Peyer's patch (tissue), 4 donors: ENCODE results near the gene ZBTB14. TPM values are rescaled to one million over a fixed set of nuclear protein-coding genes. Genes with fewer than 3 reads are reported as not detected.
A peak's percentile ranks its signal among the peaks of the same experiment; 100 is the strongest.

ENCODE experiments used
- DNase-seq, 3 donors: peaks; one replicate each; pipeline ENCODE4 v3.0.0-alpha.2; 2017 to 2019
- H3K27ac ChIP-seq, 4 donors: fragments of 200-600 bp; sonication (generic); one replicate each; pipeline ENCODE4 v1.5.1; 2016 to 2019
- H3K27me3 ChIP-seq, 2 donors: fragments of 200-600 bp; sonication (generic); one replicate each; pipeline ENCODE4 v1.5.1; 2019
- H3K36me3 ChIP-seq, 3 donors: fragments of 200-600 bp; sonication (generic); one replicate each; pipeline ENCODE4 v1.5.1; 2016 to 2019
- H3K4me1 ChIP-seq, 4 donors: fragments of 200-600 bp; sonication (generic); one replicate each; pipeline ENCODE4 v1.5.1; 2016 to 2019
- H3K4me3 ChIP-seq, 4 donors: fragments of 200-600 bp; sonication (generic); 1 replicate in 3 of 4; 2 replicates in 1 of 4; pipeline ENCODE4 v1.5.1; 2016 to 2019; ENCODE audit warnings: mild to moderate bottlenecking in 1 of 4
- H3K9me3 ChIP-seq, 4 donors: fragments of 200-600 bp; sonication (generic); one replicate each; pipeline ENCODE4 v1.5.1; 2016 to 2019; ENCODE audit warnings: mild to moderate bottlenecking in 1 of 4
- CTCF ChIP-seq, 6 experiments: fragments of 450-650 bp in 4 of 6; fragments of 200-600 bp in 2 of 6; sonication (generic) in 1 of 6; IDR thresholded peaks; one replicate each; pipeline ENCODE4 v1.5.1; 2017 to 2019; ENCODE audit warnings: antibody characterized with exemption in 6 of 6, mild to moderate bottlenecking in 3 of 6, moderate library complexity in 1 of 6
- POLR2A ChIP-seq, 2 donors: fragments of 450-650 bp; IDR thresholded peaks; one replicate each; pipeline ENCODE4 v1.5.1; 2017; ENCODE audit warnings: antibody characterized with exemption in 2 of 2, mild to moderate bottlenecking in 2 of 2, moderate library complexity in 2 of 2
- total RNA-seq, 4 donors: library from RNA; depleted of rRNA; stranded (reverse); fragments of >200 nt; gene quantifications; one replicate each; pipeline ENCODE4 v1.1.0, GENCODE V29; 2016

ZBTB14 gene
- total RNA-seq, 4 donors from 2014 or later: 5.8 to 15.0 (median 11.9) TPM

GRCh38 chr18:5315838-5316237, 20.3 kb upstream of the ZBTB14 start:
- DNase-seq: no peak
- H3K36me3 ChIP-seq: no peaks in the 10 kb centered on the region
- no peak overlapping the region for H3K4me3 ChIP-seq
- no peaks in the 10 kb centered on the region for H3K9me3 ChIP-seq
- no peaks in the 10 kb centered on the region for H3K4me1 ChIP-seq
- H3K27me3 ChIP-seq: no peaks in the 10 kb centered on the region
- TF ChIP-seq POLR2A (IDR thresholded peaks at IDR 0.05) (no peak), CTCF (IDR thresholded peaks at IDR 0.05) (no peak)
- no peak overlapping the region for H3K27ac ChIP-seq

GRCh38 chr18:5311301-5311989, 15.9 kb upstream of the ZBTB14 start:
- TF ChIP-seq POLR2A (IDR thresholded peaks at IDR 0.05): no peak
- TF ChIP-seq CTCF (IDR thresholded peaks at IDR 0.05): no peak
- Histone ChIP-seq H3K9me3 (no peaks in the 10 kb centered on the region), H3K27me3 (no peaks in the 10 kb centered on the region), H3K4me1 (no peaks in the 10 kb centered on the region), H3K36me3 (no peaks in the 10 kb centered on the region), H3K4me3 (no peak overlapping the region), H3K27ac (no peak overlapping the region)
- DNase-seq: no peak

GRCh38 chr18:5309888-5310470, 14.5 kb upstream of the ZBTB14 start:
- no peaks in the 10 kb centered on the region for H3K36me3 ChIP-seq
- H3K27ac ChIP-seq: peak overlapping the region in 3 of 4 donors; percentile 10 to 57 (median 21)
- peak overlapping the region in 2 of 4 donors; percentile 28 to 30 for H3K4me3 ChIP-seq
- no peaks in the 10 kb centered on the region for H3K9me3 ChIP-seq
- H3K27me3 ChIP-seq: no peaks in the 10 kb centered on the region
- H3K4me1 ChIP-seq: no peaks in the 10 kb centered on the region
- peak in 2 of 3 donors; percentile 34 to 52 for DNase-seq
- TF ChIP-seq CTCF (IDR thresholded peaks at IDR 0.05) (no peak), POLR2A (IDR thresholded peaks at IDR 0.05) (no peak)

GRCh38 chr18:5305835-5306234, 10.3 kb upstream of the ZBTB14 start:
- H3K4me1 ChIP-seq: no peaks in the 10 kb centered on the region
- DNase-seq: no peak
- H3K27me3 ChIP-seq: no peaks in the 10 kb centered on the region
- no peak overlapping the region for H3K27ac ChIP-seq
- no peak for TF ChIP-seq POLR2A (IDR thresholded peaks at IDR 0.05)
- no peak for TF ChIP-seq CTCF (IDR thresholded peaks at IDR 0.05)
- no peak overlapping the region for H3K4me3 ChIP-seq
- H3K9me3 ChIP-seq: no peaks in the 10 kb centered on the region
- no peaks in the 10 kb centered on the region for H3K36me3 ChIP-seq

GRCh38 chr18:5304232-5304631, 8.7 kb upstream of the ZBTB14 start:
- H3K4me1 ChIP-seq: no peaks in the 10 kb centered on the region
- no peaks in the 10 kb centered on the region for H3K9me3 ChIP-seq
- H3K27ac ChIP-seq: no peak overlapping the region
- no peaks in the 10 kb centered on the region for H3K27me3 ChIP-seq
- no peaks in the 10 kb centered on the region for H3K36me3 ChIP-seq
- TF ChIP-seq CTCF (IDR thresholded peaks at IDR 0.05) (no peak), POLR2A (IDR thresholded peaks at IDR 0.05) (no peak)
- no peak for DNase-seq
- no peak overlapping the region for H3K4me3 ChIP-seq
